ENCODE measurements around the gene FOXP4.

The FOXP4 gene

DNA sequence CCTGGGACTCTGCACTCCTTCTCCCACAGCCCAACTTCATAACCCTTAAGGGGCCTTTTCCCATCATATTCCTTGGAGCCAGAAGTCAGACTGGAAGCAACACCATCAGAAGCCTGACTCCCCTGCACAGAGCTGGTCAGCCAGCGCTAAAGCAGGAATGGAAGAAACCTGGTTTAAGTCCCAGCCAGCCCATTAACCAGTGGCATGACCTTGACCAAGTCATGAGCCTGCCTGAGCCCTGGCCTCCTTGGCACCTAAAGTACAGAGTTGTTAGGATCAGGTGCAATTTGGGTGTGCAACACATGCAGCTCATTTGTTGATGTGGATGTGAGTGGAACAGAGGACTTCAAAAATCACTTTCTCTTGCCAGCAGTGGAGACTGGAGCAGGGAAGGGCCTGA, 20.8 kb downstream of the FOXP4 start:
- no peak for DNase-seq

DNA sequence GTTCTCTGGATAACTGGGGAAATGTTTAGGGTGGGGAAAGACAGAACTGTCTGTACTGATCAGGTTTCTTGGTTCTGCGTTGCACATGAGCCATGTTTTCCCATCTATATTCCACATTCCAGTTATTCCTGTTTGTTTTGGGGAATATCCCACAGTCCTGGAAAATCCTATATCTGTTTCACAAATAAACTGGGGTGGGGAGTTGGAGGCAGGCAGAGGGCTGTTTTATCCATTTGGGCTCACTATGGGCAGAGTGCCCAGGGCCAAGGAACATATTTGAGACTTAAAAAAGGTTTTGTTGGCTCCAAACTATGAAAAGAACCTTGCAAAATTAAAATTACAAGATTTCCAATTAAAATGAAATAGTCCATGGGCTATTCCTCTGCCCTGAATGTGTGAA, 21.5 kb downstream of the FOXP4 start:
- DNase-seq: no peak

DNA sequence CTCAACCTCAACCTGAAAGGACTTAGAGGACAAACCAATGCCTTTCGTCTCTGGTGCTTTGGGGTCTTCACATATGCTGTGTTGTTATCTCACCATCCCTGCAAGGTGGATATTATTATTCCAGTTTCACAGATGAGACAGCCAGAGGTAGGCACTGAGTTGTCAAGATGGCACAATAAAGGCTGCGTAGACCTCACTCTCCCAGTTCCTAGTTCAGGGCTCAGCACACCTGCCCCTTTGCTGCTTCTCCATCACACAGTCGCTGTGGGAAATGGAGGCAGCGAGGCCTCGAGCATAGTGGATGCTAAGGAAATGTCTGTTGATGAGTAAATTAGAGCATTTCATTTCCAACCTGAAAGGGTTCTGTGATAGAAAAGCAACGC, 22.0 kb downstream of the FOXP4 start:
- DNase-seq: no peak

DNA sequence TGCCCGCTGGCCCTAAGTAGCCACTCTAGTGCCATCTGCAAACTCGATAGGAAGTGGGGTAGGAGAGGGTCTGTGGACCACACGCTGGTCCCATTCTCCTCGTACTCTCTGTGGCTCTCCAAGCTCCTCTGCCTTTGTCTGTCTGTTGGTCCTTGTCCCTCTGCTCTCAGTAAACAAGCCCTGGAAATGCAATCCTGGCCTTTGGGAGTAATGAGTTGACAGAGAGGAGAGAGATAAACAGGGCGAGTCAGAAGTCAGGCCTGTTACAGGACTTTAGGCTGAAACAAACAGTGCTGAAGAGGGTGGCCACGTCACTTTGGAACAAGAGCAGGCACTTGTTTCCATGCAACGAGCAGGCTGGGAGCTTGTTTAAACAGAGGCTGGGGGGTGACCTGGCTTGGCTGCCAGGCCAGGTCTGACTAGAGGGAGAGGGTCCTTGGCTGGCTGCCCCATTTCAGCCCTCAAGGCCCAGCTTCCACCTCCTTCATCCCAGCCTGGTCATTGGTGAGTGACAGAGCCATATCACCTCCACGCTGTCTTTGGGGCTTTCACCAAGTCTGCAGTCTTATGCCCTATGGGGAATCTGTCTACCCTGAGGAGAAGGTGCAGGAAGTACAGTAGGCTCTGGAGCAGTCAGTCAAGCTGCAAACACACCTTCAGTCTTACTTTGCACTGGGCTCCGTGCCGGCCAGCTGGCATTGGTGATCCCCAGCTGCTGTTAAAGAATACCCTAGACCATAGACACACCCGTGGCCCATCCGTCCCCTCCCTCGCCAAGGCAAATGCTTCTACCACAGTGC, 22.6 kb downstream of the FOXP4 start:
- no peak for DNase-seq

DNA sequence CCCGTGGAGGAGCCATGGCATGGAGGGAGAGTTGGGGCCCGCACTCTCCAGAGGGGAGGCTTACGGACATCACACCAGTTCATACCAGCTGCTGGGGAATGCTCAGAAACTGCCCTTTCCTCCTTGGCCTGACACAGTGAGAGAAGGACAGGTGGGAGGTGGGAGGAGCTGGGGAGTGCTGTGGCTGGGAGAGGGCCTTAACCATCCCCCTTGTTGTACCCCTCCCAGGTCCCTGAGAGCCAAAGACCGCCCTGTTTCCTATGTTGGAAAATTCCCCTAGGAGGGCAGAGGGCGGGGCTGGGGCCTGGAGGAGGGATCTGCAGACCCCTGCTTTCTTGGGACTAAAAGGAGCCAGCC, 24.1 kb downstream of the FOXP4 start:
- no peak for DNase-seq

DNA sequence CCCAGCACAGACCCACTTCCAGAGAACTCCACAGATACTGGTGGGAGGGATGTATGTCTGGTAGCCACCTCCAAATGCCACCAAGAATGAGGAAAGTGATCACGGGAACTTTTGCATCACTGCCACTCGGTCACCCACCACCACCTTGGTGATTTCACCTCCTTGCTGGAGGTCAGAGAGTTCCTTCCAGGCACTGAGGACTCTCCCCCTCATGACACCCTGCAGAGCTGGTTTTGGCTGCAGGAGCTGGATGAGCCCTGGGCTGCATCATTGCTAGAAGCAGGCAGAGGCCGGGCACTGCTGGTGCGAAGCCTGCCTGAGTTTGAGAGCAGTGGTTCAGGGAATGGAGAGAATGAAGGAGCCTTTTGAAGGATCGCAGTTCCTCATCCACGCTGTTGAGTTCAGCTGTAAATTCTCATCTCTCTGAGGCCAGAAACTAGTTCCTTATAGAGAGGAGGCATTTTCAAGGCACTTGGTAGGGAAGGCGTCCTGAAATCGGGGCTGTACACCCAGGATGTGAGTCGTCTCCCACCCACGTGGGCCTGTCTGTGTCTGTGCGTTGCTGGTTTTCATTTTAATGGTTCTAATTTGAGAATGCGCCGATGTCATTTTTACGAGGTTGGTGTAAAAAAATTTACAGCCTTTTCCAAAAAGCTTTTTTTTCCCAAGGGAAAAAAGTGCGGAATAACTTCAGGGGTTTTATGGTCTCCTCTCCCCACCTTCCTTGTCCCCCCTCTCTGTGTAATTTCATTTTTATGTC, 25.0 kb downstream of the FOXP4 start:
- no peak for DNase-seq

DNA sequence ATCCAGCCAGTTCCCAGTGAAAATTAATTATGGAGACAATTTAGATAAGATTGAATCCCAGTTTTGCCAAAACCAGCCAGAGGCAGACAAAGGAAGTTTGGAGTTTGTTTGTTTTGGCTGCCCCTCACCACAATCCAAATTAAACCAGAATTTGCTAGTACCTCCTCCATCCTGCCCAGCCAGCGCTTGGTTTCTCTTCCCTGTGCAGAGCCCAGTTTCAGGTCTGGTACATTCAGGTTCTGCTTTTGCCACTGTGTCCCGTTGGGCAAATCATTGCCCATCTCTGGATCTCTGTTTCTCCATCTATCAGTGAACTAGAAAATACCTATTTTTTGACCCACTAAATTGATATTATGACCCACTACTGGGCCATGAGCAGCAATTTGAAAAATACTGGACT, 26.4 kb downstream of the FOXP4 start:
- no peak for DNase-seq

DNA sequence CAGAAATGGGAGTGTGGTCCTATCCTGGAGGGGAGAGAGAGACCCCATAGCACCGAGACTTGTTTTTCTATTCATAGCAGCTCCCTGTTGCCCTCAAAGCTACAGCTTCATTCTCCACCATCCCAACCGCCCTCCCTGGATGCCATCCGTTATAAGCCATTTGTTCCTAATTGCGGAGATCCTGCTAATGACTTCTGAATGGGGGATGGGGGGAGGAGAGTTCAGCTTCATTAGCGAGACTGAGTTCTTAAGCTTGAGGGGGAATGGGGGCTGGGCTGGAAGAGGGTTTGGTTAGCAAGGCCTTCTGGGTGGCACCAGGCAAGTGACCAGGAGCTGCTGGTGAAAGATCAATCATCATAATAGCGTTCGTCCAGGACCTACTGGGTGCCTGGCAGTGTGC, 27.1 kb downstream of the FOXP4 start:
- no peak for DNase-seq

DNA sequence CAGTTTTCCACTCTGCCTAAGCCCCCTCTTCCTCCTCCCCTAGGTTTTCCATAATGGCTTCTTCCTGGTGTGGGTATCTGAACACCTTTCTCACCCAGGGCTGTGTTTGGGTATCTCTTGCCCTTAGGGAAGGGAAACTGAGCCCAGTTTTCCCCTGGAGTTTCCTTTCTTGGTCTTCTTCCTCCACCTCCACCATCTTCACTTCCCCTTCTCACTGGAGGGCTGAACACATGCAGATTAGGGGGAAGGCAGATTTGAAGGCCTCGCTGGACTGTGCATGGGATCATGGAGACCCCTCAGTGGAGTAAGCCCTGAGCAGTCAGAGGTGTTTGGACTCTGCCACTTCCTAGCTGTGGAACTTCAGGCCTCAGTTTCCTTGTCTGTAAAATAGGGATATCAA, 27.8 kb downstream of the FOXP4 start:
- no peak for DNase-seq

DNA sequence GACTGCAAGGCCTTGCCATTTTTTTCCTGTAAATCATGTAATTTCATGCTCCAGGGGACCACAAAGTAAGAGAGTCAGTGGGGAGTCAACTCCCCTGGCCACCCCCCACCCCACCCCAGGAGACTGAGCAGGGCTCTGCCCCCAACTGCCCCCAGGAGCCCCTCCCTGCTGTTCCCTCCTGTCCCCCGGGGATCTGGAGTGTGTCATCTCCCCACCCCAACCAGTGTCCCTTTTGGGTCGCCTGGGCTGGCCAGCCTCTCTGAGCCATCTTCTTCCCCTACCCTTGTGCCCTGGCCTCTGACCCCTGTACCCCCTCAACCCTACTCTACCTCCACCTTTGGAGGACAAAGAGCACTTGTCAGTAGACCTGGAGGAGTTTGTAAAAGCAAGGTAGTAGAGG, 29.4 kb downstream of the FOXP4 start:
- no peak for DNase-seq

DNA sequence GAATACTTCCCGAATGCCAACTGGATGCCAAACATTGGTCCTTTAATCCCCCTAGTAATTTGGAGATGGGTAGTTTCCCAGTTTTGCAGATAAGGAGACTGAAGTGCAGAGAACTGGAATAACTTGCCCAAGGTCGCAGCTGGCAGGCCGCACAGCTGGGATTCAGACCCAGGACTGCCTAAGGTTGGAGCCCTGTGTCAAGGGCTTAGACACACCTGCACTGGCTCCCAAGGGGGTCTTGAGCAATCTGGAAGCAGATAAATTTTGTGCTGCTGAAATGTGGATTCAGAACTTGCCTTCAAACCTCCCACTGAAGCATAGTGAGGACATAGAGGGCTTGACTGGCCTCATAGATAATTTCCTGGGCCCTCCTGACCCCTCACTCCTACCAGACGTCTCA, 30.5 kb downstream of the FOXP4 start:
- no peak for DNase-seq

DNA sequence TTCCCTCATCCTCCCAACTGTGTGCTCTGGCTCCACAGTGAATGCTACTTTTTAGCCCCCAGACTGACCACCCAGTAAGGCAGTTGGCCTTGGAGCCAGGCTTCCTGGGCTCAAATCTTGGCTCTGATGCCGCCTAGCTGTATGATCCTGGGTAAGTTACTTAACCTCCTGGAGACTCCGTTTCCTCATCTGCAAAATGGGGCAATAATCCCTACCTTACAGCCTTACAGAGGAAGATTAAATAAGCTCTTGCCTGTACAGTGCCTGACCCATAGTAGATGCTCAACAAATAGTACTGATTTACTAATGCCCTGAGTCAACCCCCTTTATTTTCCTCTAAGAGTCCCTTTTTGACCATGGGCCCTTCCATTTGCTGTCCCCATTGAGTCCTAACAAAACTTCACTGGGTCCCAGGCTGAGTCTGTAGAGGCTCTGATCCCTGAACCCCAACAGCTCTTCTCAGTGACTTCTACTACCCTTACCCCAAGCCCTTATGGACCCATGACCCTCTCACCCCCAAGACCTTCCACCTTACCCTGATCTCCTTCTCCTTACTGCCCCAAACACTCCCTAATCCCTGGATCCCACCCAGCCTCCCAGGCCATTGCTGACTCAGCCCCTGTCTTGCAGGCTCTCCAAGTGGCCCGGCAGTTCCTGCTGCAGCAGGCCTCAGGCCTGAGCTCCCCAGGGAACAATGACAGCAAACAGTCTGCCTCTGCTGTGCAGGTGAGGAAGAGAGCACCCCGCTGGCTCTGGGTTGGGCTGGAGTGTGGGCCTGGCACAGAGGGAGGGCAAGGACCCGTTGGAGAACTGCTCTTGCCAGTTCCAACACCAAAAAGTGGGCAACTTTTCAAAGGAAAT, 31.4 kb downstream of the FOXP4 start:
- no peak for DNase-seq

DNA sequence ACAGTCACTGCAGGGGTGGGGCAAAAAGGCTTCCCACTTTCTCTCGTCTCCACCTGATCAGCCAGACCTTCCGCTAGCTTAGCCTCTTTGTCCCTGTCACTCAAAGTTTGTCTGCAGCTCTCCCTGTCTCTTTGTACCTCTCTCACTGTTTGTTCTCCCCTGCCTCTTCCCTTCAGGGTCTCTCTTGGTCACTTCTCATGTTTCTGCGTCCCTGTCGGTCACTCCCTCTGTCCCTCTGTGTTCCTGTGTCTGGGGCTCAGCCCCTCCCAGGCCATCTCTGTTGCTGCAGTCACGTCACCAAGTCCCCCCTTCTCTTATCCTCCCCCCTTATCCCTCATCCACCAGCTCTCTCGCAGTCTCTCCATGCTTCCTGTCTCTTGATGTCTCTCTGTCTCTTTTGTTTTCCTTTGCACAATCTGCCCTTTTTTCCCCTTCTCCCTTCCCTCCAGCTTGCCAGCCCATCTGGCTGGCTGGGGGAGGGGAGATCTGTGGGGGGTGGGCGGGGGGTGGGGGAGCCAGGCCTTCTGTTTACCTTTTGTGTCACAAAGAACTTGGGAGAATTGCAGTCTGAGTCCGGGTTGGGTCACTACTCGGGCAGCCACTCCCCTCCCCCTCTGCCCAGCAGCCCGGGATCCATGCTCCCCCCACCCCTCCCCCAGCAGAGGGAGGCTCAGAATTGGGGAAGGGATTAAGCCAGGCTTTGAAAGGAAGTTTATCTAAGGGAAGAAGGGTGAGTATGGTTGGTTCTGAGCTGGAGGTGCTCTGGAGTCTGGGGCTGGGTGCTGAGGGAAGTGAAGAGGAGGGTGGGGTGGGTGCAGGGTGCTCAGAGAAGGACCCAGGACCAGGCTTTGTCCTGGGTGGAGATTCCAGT, 32.3 kb downstream of the FOXP4 start:
- DNase-seq: no peak

DNA sequence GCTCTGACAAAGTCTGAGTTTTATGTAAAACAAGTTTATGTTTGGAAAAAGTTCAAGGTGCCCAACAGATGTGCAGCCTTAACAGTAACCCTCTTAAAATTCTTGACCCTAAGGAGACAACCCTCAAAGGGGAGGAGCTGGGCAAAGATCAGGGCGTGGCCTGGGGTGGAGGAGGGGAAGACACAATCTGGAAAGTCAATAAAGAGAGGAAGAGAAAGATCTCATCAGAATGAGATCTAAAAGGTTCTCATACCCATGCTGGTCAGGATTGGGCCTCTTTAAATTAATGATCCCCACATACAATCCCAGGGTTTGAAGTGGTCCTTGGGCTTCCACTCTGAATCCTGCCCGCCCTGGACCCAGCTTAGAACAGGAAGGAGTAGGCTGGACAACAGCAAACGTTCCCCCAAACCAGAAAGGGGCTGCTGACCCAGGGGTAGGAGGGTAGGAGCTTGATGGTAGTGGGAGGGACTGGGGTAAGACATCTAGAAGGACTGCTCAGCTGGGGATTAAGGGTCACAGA, 33.0 kb downstream of the FOXP4 start:
- DNase-seq: no peak

DNA sequence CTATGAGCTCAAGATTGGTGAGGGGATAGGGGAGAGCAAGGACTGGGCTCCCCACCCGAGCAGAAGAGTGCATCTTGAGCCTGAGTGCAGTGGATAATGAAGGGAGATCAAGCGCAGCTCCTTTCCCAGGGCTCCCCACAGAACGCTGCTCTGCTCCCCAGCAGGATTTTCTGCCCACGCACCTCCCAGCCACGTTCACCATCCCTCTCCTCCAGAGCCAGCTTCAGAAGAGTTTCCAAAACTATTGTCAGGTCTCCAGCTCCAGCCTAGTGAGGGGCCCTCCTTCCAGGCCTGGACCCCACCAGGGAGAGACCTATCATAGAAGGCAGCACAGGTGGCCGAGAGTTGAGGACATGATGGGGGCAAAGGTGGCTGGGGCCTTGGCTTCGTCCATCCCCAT, 34.5 kb downstream of the FOXP4 start:
- DNase-seq: no peak

DNA sequence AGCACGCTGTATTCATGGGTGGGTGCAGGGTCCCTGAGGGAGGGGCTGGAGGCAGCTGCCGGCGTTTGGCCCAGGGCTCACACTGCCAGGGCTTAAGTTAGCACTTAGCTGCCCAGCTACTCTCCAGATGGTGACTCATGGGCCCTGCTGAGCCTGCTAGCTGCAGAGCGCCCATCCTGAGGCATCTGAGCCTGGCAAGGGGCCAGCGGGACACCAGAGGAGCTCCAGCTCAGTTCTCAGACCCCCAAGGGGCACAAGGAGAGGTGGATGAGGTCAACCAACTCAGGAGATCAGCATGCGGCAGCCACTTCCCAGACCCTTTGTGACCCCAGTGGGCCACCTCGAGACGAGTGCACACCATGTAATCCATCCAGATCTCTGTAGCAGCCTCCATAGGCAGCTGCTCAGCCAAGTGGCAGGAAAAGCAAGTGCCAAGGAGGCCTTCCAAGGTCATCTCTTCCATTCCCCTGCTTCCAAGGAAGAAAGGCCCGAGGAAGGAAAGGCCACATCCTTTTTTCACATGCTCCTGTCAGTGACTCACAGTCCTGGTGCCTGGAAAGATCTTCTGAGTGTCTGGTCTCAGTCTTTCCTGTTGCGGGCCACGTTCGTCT, 35.3 kb downstream of the FOXP4 start:
- peak; percentile 93 for DNase-seq

DNA sequence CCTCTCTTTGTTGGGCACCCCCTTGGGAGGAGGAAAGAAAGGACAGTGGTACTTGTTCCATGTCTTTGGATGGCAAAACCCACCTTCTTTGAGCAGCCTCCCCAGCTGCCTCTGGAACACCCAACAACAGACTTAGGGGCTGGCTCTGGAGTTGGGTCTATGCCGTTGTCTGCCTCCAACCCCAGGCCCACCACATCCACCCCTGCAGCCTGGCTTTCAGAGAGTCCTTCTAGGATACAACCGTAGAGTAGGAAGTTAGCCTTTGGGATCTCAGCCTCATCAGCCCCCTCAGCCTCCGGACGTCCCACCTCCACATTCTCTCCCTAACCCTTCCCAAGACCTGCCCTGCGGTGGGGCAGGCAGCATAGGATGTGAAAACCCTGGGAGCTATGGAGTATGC, 36.4 kb downstream of the FOXP4 start:
- DNase-seq: no peak

DNA sequence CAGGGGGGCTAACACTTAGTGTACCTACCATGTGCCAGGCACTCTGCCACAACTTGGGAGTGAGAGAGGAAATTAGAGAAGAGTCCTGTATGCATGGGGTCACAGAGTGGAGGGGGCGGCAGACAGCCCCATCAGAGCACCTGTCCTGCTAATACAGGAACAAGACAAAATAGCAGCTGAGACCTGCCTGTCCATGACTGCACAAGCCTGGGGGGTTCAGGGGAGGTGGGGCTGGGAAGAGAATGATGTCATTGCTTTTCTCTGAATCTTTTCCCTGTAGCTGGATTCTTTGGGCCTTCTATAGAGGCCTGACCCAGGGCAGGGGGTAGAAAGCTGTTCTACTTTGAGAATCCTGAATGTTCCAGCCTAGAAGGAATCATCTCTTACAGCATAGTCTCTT, 37.4 kb downstream of the FOXP4 start:
- no peak for DNase-seq

DNA sequence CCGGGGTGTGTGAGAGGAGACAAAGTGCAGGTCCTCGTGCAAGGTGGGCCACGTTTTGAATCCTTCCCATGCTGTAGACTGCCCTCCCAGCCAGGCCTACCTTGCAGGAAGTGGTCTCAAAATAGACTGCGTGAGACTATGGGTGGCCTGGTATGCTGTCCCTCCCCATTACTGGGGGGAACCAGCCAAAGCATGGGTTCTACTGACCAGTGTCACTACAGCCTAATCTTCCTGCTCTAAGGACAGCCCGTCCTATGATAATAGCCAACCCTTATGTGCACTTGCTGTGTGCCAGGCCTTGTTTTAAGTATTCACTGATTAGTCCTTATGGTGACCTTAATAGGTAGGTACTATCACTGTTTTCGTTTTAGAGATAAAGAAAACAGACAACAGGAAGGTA, 38.0 kb downstream of the FOXP4 start:
- DNase-seq: no peak

DNA sequence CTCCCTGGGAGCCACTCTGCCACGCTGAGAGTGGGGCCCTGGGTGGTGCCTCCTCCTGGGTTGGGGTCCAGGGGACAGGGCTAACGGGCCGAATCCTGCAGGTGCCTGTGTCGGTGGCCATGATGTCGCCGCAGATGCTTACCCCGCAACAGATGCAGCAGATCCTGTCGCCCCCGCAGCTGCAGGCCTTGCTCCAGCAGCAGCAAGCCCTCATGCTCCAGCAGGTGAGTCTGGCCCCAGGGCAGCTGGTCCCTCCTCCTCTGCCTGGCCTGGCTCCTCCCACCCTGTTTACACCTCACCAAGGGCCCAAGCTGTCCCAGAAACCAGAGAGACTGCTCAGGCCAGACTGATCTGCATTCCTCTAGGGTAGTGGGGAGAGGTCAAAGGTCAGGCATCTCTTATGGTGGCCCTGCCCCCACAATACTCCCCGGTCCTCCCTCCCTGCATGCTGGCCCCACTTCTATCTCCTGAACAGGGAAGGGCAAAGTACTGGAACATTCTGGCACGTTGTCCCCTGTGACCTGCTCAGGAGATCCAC, 38.6 kb downstream of the FOXP4 start:
- DNase-seq: no peak

DNA sequence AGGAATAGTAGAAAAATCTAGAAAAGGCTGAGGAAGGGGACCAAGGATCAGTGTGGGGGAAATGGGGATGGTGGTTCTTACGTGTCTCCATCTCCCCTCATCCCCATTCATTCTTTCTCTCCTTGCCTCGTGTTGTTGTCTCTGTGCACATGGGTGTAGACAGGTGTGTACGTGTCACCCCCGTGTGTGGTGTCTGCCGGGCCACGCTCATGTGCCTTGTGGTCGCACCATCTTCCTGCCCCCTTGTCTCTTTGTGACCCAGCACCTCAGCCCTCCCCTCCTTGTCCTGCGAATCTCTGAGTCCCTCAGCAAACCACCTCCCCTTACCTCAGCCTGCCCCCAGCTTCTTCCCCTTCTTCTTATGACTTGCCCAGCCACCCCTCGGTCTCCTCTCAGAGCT, 39.4 kb downstream of the FOXP4 start:
- no peak for DNase-seq

All from 8988T (cell line).